Mesenchymal stem cell (in vitro differentiated cells and primary cell): Measurements from ENCODE around the gene FHL1.

Experiments used
- DNase-seq: peaks from one replicate; pipeline ENCODE4 v3.0.0-alpha.2; 2013
- H2AFZ ChIP-seq: one replicate; pipeline ENCODE4 v1.6.1; 2013; ENCODE audit warnings: low read depth, mild to moderate bottlenecking, control low read depth, inconsistent platforms, low read length, moderate library complexity
- H2AK5ac ChIP-seq: 2 replicates; pipeline ENCODE4 v1.6.1; 2013; ENCODE audit warnings: low read length, moderate library complexity, mild to moderate bottlenecking, inconsistent platforms; ENCODE audit not compliant: severe bottlenecking
- H2BK120ac ChIP-seq: one replicate; pipeline ENCODE4 v1.6.1; 2013; ENCODE audit warnings: low read depth, mild to moderate bottlenecking, inconsistent platforms, low read length, moderate library complexity
- H2BK12ac ChIP-seq, 2 experiments: one replicate each; pipeline ENCODE4 v1.6.1; 2013; ENCODE audit warnings: inconsistent platforms in 2 of 2, low read length in 2 of 2, mild to moderate bottlenecking in 2 of 2, moderate library complexity in 2 of 2, control low read depth in 1 of 2
- H2BK15ac ChIP-seq: one replicate; pipeline ENCODE4 v1.6.1; 2013; ENCODE audit warnings: mild to moderate bottlenecking, low read depth, inconsistent platforms; ENCODE audit not compliant: poor library complexity, severe bottlenecking
- H2BK5ac ChIP-seq: 2 replicates; pipeline ENCODE4 v1.6.1; 2013; ENCODE audit warnings: low read depth, mild to moderate bottlenecking, low read length, control low read depth, inconsistent platforms; ENCODE audit not compliant: poor library complexity, severe bottlenecking
- H3K14ac ChIP-seq, 2 experiments: one replicate each; pipeline ENCODE4 v1.6.1; 2013; ENCODE audit warnings: inconsistent platforms in 2 of 2, low read length in 2 of 2, control low read depth in 1 of 2, mild to moderate bottlenecking in 1 of 2, moderate library complexity in 1 of 2
- H3K18ac ChIP-seq, 2 experiments: one replicate each; pipeline ENCODE4 v1.6.1; 2013; ENCODE audit warnings: inconsistent platforms in 2 of 2, low read length in 2 of 2, control low read depth in 1 of 2, low read depth in 1 of 2, mild to moderate bottlenecking in 1 of 2
- H3K23ac ChIP-seq, 2 experiments: one replicate each; pipeline ENCODE4 v1.6.1; 2013; ENCODE audit warnings: inconsistent platforms in 2 of 2, low read length in 2 of 2, mild to moderate bottlenecking in 2 of 2, moderate library complexity in 2 of 2, control low read depth in 1 of 2
- H3K27ac ChIP-seq: 2 replicates; pipeline ENCODE4 v1.5.1; 2013; ENCODE audit warnings: mild to moderate bottlenecking, moderate library complexity, low read length, control low read depth, inconsistent platforms; ENCODE audit not compliant: poor library complexity, severe bottlenecking
- H3K27me3 ChIP-seq, 2 experiments: 2 replicates each; pipeline versions ENCODE4 v1.6.1 to v1.7.0; 2013; ENCODE audit warnings: low read length in 2 of 2, mild to moderate bottlenecking in 2 of 2, moderate library complexity in 2 of 2, control low read depth in 1 of 2, inconsistent platforms in 1 of 2; ENCODE audit not compliant: control insufficient read depth in 1 of 2, insufficient read depth in 1 of 2
- H3K36me3 ChIP-seq, 2 experiments: 2 replicates each; pipeline versions ENCODE4 v1.6.1 to v1.7.0; 2013; ENCODE audit warnings: low read length in 2 of 2, control low read depth in 1 of 2, inconsistent platforms in 1 of 2, low read depth in 1 of 2, mild to moderate bottlenecking in 1 of 2; ENCODE audit not compliant: insufficient read depth in 2 of 2, control insufficient read depth in 1 of 2
- H3K4ac ChIP-seq, 2 experiments: one replicate each; pipeline ENCODE4 v1.6.1; 2013; ENCODE audit warnings: inconsistent platforms in 2 of 2, low read length in 2 of 2, mild to moderate bottlenecking in 2 of 2, moderate library complexity in 2 of 2, control low read depth in 1 of 2, low read depth in 1 of 2
- H3K4me1 ChIP-seq: 2 replicates; pipeline ENCODE4 v1.6.1; 2013; ENCODE audit warnings: low read depth, low read length, control low read depth; ENCODE audit not compliant: control insufficient read depth, insufficient read depth
- H3K4me2 ChIP-seq: 2 replicates; pipeline ENCODE4 v1.6.1; 2013; ENCODE audit warnings: low read length, mild to moderate bottlenecking, inconsistent platforms; ENCODE audit not compliant: poor library complexity, severe bottlenecking
- H3K4me3 ChIP-seq, 2 experiments: 2 replicates each; pipeline versions ENCODE4 v1.5.1 to v1.7.0; 2013; ENCODE audit warnings: low read length in 2 of 2, mild to moderate bottlenecking in 2 of 2, control low read depth in 1 of 2, low read depth in 1 of 2; ENCODE audit not compliant: insufficient read depth in 1 of 2
- H3K79me1 ChIP-seq: replicated peaks from 2 replicates; pipeline ENCODE4 v1.6.1; 2013; ENCODE audit warnings: mild to moderate bottlenecking, control low read depth, low read length, inconsistent platforms; ENCODE audit not compliant: poor library complexity, severe bottlenecking
- H3K9ac ChIP-seq: 2 replicates; pipeline ENCODE4 v1.7.0; 2013; ENCODE audit warnings: mild to moderate bottlenecking, low read length, moderate library complexity
- H3K9me3 ChIP-seq: 2 replicates; pipeline ENCODE4 v1.7.0; 2013; ENCODE audit warnings: mild to moderate bottlenecking, low read length; ENCODE audit not compliant: control insufficient read depth
- H4K8ac ChIP-seq: one replicate; pipeline ENCODE4 v1.6.1; 2013; ENCODE audit warnings: inconsistent platforms, mild to moderate bottlenecking, low read length, moderate library complexity
- H4K91ac ChIP-seq: one replicate; pipeline ENCODE4 v1.6.1; 2013; ENCODE audit warnings: mild to moderate bottlenecking, low read length, inconsistent platforms
- WGBS: methylation state at CpG from one replicate; pipeline ENCODE4 v1.1.7; 2013; ENCODE audit warnings: mixed read lengths; 5-methylcytosine and 5-hydroxymethylcytosine counted together

Gene FHL1

GRCh38 chrX:136227074-136227473 lies 79.7 kb downstream of the FHL1 start:
- Histone ChIP-seq H2AFZ (no peak overlapping the region), H3K36me3 (peaks cover 20 to 75% of the 10 kb centered on the region in 2 experiments), H4K91ac (no peak overlapping the region), H2BK15ac (no peak overlapping the region), H3K4me3 (no peak overlapping the region), H3K9me3 (no peaks in the 10 kb centered on the region), H2BK120ac (no peak overlapping the region), H3K18ac (no peak overlapping the region), H3K27me3 (peaks cover 0 to 9% of the 10 kb centered on the region in 2 experiments), H3K14ac (no peak overlapping the region), H3K4ac (no peak overlapping the region), H2BK12ac (no peak overlapping the region), H3K27ac (no peak overlapping the region), H4K8ac (no peak overlapping the region), H3K23ac (no peak overlapping the region), H3K4me2 (no peak overlapping the region), H3K4me1 (no peaks in the 10 kb centered on the region), H2BK5ac (no peak overlapping the region), H3K9ac (no peak overlapping the region), H2AK5ac (no peak overlapping the region), H3K79me1 (peaks cover 5% of the 10 kb centered on the region)
- DNase-seq: no peak

- no peaks in the 10 kb centered on the region for H3K4me1 ChIP-seq
- no peaks in the 10 kb centered on the region for H3K9me3 ChIP-seq
- H3K23ac ChIP-seq: no peak overlapping the region
- H4K8ac ChIP-seq: no peak overlapping the region
- no peak overlapping the region for H3K9ac ChIP-seq
- H3K4me2 ChIP-seq: no peak overlapping the region
- H3K18ac ChIP-seq: no peak overlapping the region
- H2BK120ac ChIP-seq: no peak overlapping the region
- H4K91ac ChIP-seq: no peak overlapping the region
- H3K4ac ChIP-seq: no peak overlapping the region
- H3K27me3 ChIP-seq: peaks cover 0 to 5% of the 10 kb centered on the region in 2 experiments
- H2BK5ac ChIP-seq: no peak overlapping the region
- no peak overlapping the region for H2BK12ac ChIP-seq
- H2BK15ac ChIP-seq: no peak overlapping the region
- H3K4me3 ChIP-seq: no peak overlapping the region
- H2AFZ ChIP-seq: no peak overlapping the region
- no peak overlapping the region for H3K27ac ChIP-seq
- no peak overlapping the region for H3K14ac ChIP-seq
- H3K79me1 ChIP-seq: peaks cover 5% of the 10 kb centered on the region
- H2AK5ac ChIP-seq: no peak overlapping the region
- WGBS: 47% methylated on average over 2 of the region's 8 CpGs
- H3K36me3 ChIP-seq: peaks cover 18 to 74% of the 10 kb centered on the region in 2 experiments
- no peak for DNase-seq
Measured at GRCh38 chrX:136227948-136228838, 80.9 kb downstream of the FHL1 start.

GRCh38 chrX:136228839-136229207 lies 81.5 kb downstream of the FHL1 start:
- no peaks in the 10 kb centered on the region for H3K9me3 ChIP-seq
- no CpG with 5 or more reads among the region's 3 CpGs for WGBS
- H3K4me1 ChIP-seq: no peaks in the 10 kb centered on the region
- H3K27me3 ChIP-seq: peaks cover 0 to 5% of the 10 kb centered on the region in 2 experiments
- H2AFZ ChIP-seq: no peak overlapping the region
- H3K4me3 ChIP-seq: no peak overlapping the region
- DNase-seq: no peak
- no peak overlapping the region for H3K18ac ChIP-seq
- H2BK15ac ChIP-seq: no peak overlapping the region
- H2BK5ac ChIP-seq: no peak overlapping the region
- H4K8ac ChIP-seq: no peak overlapping the region
- no peak overlapping the region for H4K91ac ChIP-seq
- H3K4me2 ChIP-seq: no peak overlapping the region
- H3K23ac ChIP-seq: no peak overlapping the region
- H3K9ac ChIP-seq: peak overlapping the region; percentile 24
- no peak overlapping the region for H2AK5ac ChIP-seq
- no peak overlapping the region for H3K14ac ChIP-seq
- peaks cover 5% of the 10 kb centered on the region for H3K79me1 ChIP-seq
- H3K27ac ChIP-seq: no peak overlapping the region
- peaks cover 18 to 73% of the 10 kb centered on the region in 2 experiments for H3K36me3 ChIP-seq
- H2BK12ac ChIP-seq: no peak overlapping the region
- no peak overlapping the region for H2BK120ac ChIP-seq
- H3K4ac ChIP-seq: no peak overlapping the region

- H2AFZ ChIP-seq: no peak overlapping the region
- no peak overlapping the region for H3K23ac ChIP-seq
- no peak overlapping the region for H3K27ac ChIP-seq
- no peak overlapping the region for H3K9ac ChIP-seq
- no peak overlapping the region for H4K8ac ChIP-seq
- no peak overlapping the region for H3K18ac ChIP-seq
- H2AK5ac ChIP-seq: no peak overlapping the region
- H3K4me2 ChIP-seq: no peak overlapping the region
- no peaks in the 10 kb centered on the region for H3K79me1 ChIP-seq
- H3K4me3 ChIP-seq: no peak overlapping the region
- 100% methylated on average over 2 of the region's 3 CpGs for WGBS
- H3K9me3 ChIP-seq: no peaks in the 10 kb centered on the region
- no peak overlapping the region for H2BK12ac ChIP-seq
- H2BK5ac ChIP-seq: no peak overlapping the region
- no peaks in the 10 kb centered on the region for H3K4me1 ChIP-seq
- no peak overlapping the region for H2BK120ac ChIP-seq
- no peak overlapping the region for H4K91ac ChIP-seq
- no peak for DNase-seq
- H3K14ac ChIP-seq: no peak overlapping the region
- H3K4ac ChIP-seq: no peak overlapping the region
- peaks cover 0 to 84% of the 10 kb centered on the region in 2 experiments for H3K36me3 ChIP-seq
- no peak overlapping the region for H2BK15ac ChIP-seq
- peaks cover 0 to 6% of the 10 kb centered on the region in 2 experiments for H3K27me3 ChIP-seq
Measured at GRCh38 chrX:136237074-136237473, 89.7 kb downstream of the FHL1 start.
